GM12891 (cell line): ENCODE measurements around the gene IL22.

Experiments used
- DNase-seq: peaks from one replicate; pipeline ENCODE4 v3.0.0; 2011; ENCODE audit warnings: low spot score; ENCODE audit not compliant: insufficient read length
- FAIRE-seq: peaks from 2 replicates; lab custom pipeline; 2011; peaks lifted over from hg19 to GRCh38; lab: Jason Lieb, UNC
- PAX5 ChIP-seq: IDR thresholded peaks from 2 replicates; pipeline ENCODE4 v1.6.1; 2011; ENCODE audit warnings: low read length, moderate library complexity, mild to moderate bottlenecking; ENCODE audit not compliant: insufficient read depth, severe bottlenecking
- POLR2A ChIP-seq: IDR thresholded peaks from 2 replicates; pipeline ENCODE4 v1.6.1; 2011; ENCODE audit warnings: low read depth, low read length, control low read depth
- POLR2AphosphoS5 ChIP-seq: IDR thresholded peaks from 2 replicates; pipeline ENCODE4 v1.6.1; 2011; ENCODE audit warnings: low read depth, low read length, control low read depth
- POU2F2 ChIP-seq: IDR thresholded peaks from 2 replicates; pipeline ENCODE4 v1.6.1; 2011; ENCODE audit warnings: low read depth, mild to moderate bottlenecking, control low read depth, low read length, moderate library complexity
- SPI1 ChIP-seq: IDR thresholded peaks from 2 replicates; pipeline ENCODE4 v1.6.1; 2011; ENCODE audit warnings: low read depth, low read length, control low read depth
- TAF1 ChIP-seq: IDR thresholded peaks from 2 replicates; pipeline ENCODE4 v1.6.1; 2011; ENCODE audit warnings: low read depth, low read length, control low read depth

IL22 gene

DNA sequence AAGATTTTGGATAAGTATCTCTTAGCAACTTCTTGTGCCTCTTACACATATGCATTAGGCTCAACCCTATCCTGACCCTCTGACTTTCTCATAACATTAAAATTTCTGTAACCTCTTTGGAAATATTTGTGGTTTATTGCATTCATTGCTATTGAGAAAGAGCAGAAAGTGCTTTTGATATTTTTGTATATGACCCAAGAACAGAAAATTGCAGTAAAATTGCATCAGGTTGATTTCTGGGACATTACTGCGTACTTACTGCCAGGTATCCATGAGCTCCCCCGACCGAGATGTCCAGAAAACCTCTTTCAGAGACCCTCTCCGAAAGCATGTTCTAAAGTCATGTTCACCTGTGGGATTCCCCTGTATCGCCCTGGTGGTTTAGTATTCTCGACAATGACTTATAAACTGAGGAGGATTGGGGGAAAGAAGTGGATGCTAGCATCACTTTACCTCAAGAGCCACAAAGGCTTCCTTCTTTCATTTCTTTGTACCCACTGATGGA, 14.5 kb upstream of the IL22 start:
- FAIRE-seq (no peak), DNase-seq (no peak)
- TF ChIP-seq POLR2AphosphoS5 (no peak), SPI1 (no peak), POU2F2 (no peak), PAX5 (no peak), TAF1 (no peak), POLR2A (no peak)

DNA sequence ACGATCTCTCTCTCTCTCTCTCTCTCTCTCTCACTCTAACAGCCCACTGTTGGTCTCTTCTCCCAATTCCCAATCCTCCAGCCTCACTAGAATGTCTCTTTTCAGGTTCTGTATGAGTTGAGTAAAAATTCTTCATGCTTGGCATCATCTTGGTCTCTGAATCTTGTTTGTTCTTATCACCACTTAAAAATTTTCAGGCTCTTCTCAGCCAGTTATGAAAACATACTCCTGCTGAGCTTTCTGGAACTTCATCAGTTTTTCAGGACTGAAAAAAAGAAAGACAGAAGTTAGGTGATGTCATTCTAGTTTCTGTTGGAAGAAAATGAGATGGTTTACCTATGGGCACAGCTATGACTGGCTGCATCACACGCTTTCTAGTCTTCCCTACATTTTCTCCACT, 11.5 kb upstream of the IL22 start:
- no peak for FAIRE-seq
- TF ChIP-seq POU2F2 (no peak), TAF1 (no peak)
- DNase-seq: no peak

DNA sequence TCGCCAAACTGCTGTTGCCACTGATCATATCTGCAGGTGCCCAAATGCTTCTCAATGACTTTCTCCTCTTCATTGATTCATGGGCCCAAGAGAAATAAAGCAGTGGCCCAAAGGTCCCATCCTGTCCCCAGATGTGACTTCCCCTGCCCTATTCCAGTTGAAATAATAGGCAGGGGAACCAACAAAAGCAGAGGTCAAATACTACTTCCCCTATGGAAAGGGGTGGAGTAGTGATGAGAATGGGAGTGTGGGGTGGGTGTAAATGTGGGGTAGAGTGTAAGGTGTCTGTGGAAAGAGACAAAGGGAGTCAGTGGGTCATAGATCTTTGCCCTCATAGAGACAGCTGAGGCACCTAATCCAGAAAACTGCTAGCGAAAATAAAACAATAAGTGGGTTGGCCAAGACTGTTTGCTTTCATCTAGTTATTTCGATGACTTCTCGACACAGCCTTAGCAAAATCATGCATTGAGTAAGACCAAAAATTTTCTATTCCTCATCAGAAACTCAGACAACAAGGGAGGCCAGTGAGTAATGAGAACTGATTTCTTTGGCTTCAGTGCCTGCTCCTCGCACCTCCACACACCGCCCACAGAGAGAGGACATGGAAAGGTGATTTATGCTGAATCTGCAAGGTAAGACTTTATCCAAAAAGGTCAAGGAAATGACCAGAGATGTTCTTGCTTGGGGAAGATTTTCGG, 10.9 kb upstream of the IL22 start:
- no peak for DNase-seq

DNA sequence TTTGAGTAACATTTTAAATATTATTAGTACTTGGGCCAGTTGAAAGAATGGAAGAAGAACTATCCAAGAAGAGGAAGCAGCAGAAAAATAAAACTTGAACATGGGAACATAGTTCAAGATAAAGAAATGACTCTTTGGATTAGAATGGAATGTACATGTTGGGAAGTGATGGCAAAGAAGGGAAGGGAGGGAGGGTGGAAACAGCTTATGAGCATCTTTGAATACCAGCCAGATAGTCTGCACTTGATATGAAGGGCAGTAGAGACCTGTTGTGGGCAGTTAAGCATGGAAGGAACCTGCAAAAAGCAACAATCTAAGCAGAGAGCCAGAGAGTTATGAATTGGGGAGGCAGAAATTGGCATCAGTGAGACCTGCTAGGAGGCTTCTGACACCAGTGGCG, 10.0 kb upstream of the IL22 start:
- FAIRE-seq (no peak), DNase-seq (no peak)
- TF ChIP-seq SPI1 (no peak), PAX5 (no peak), TAF1 (no peak), POU2F2 (no peak), POLR2A (no peak), POLR2AphosphoS5 (no peak)

More for the DNA sequence above, 10.9 kb upstream of the IL22 start:
- no peak for FAIRE-seq
- TF ChIP-seq POLR2AphosphoS5: no peak
- TF ChIP-seq POU2F2: no peak
- no peak for TF ChIP-seq TAF1
- TF ChIP-seq POLR2A: no peak
- no peak for TF ChIP-seq PAX5
- TF ChIP-seq SPI1: no peak

DNA sequence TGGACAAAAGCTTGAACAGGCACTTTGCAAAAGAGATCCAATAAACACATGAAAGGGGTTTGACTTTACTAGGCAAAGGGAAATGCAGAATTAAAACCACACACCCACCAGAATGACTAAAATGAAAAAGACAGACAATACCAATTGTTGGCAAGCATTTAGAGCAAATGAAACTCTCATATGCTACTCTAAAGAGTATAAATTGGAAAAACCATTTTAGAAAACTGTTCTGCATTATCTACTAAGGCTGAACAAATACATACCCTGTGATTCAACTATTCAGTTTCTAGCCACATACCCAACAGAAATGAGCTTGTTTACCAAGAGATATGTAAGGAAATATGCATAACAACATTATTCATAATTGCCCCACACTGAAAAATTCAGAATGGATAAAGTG, 8.5 kb upstream of the IL22 start:
- FAIRE-seq: no peak
- TF ChIP-seq POU2F2 (no peak), TAF1 (no peak), SPI1 (no peak), PAX5 (no peak), POLR2A (no peak), POLR2AphosphoS5 (no peak)
- no peak for DNase-seq

DNA sequence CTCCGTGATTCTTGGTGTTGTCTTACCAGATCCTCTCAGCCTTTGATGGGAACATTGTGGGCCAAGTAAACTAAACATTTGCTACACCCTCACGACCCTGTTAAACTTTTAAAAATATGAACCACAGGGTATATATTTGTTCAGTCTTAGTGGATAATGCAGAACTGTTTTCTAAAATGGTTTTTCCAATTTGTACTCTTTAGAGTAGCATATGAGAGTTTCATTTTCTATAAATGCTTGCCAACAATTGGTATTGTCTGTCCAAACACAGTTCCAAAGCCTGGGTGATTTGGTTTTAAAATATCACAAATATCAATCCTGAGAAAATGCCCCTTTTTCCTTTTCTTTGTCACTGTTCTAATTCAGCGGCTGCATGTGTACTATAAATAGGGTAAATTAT, 6.7 kb upstream of the IL22 start:
- TF ChIP-seq POU2F2 (no peak), POLR2A (no peak), TAF1 (no peak), PAX5 (no peak), SPI1 (no peak), POLR2AphosphoS5 (no peak)
- FAIRE-seq (no peak), DNase-seq (no peak)

DNA sequence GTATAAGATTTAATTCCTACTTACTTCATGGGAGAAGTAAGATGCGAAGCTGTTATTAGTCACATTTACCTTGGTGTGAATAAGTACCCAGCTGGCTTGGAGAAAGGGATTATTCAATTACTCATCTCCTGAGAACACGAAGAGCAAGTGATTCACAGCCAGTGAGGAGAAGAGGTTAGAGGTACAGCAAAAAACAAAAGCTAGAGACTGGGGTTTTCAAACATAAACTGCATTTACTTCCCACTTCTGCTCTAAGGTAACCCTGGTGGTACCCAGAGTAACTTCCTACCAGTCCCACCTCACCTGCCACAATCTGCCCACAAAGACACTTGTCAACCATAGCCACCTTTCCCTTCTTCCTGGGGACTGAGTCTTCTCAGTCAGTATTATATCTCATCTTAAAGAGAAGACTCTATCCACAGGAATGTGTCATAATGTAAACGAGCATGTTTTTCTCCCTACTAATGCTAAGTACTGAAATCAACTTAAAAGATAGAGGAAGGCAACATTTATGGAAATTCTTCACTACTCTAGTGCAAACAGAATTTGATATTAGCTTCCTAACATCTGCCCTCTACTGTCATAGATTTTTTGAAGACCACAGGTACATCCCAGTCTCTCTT, 6.0 kb upstream of the IL22 start:
- peak; percentile 20 for FAIRE-seq
- TF ChIP-seq POLR2AphosphoS5 (no peak), SPI1 (0 out of 2 replicates have a peak, but pooled peaks have one; percentile 26), PAX5 (no peak)
- no peak for DNase-seq

DNA sequence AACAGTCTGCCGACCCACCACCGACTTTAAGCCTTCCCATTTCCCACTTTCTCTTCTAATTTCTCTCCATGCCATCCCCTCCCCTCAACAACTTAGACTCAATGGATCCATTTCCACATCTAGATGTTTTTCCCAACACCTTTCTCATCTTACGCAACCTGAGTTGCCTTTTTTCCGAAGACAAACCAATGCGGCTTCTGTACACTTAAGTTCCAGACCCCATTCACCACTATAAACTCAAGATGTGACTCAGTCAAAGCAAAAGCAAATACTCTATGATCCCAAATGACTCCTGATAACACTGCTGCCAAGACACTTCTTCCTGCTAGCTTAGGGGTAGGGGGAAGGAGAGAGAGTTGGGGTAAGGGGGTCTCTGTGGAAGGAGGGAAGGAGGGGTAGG, 1.3 kb downstream of the IL22 start:
- TF ChIP-seq PAX5 (no peak), POLR2A (no peak), POLR2AphosphoS5 (no peak), SPI1 (no peak), POU2F2 (no peak), TAF1 (no peak)
- DNase-seq: no peak
- no peak for FAIRE-seq

DNA sequence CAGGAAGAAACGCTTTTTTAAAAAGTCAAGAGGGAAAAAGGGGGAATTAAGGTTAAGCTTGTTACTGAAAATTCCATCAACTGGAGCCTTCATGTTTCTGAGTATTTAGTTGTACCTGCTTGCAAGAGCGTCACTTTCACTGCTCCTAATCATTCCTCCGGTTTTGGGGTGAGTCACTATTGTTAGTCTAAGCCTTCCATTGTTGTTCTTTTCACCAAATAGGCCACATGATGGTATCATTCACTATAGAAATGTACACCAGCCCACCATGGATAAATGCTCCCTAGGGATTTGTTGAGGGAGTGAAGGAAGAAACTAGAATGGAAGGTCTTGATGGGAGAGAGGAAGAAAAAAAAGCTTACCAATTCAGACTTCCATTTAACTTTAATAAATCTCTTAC, 3.0 kb downstream of the IL22 start:
- no peak for DNase-seq
- no peak for TF ChIP-seq PAX5
- TF ChIP-seq POU2F2: no peak
- no peak for TF ChIP-seq POLR2AphosphoS5
- FAIRE-seq: no peak

DNA sequence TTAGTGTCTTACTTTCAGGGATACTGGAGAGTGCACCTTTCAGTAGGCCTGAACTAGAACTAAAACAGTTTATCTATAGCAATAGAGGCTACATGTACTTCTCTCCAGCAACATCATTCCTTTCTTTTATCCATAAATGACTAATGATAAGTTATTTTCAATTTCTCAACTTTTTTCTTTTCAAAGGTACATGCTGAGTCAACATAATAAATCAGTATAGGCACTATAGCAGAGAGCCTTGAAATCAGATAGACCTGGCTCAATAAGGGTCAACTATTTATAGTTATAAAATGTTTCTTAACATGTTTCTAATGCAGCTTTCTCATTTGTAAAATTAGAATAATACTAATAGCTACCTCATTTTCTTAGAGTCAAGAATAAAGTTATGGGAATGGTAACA, 5.6 kb downstream of the IL22 start:
- DNase-seq: no peak
- FAIRE-seq: no peak
- TF ChIP-seq SPI1: no peak
- TF ChIP-seq POU2F2: no peak
- TF ChIP-seq POLR2A: no peak

DNA sequence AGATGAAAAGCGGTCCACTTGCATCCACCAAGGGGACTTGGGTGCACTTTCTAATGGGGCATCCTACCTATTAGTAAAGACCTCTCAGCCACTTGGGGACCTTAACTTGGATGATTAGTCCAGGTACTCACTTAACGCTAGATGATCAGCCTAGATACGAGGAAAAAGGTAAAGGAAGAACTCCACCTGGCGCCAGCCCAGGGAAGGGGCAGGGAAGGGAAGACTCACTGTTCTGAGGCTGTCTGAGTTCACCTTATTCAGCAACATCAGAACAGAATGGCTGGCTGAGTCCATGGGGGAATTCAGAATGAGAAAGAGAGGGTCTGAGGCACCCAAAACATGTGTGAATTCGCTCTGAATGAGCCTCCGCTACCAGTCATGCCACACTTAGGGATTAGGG, 7.1 kb downstream of the IL22 start:
- FAIRE-seq (no peak), DNase-seq (no peak)
- no peak for TF ChIP-seq SPI1
- no peak for TF ChIP-seq POLR2A
- TF ChIP-seq PAX5: no peak
- TF ChIP-seq POU2F2: no peak
- TF ChIP-seq TAF1: no peak
- TF ChIP-seq POLR2AphosphoS5: no peak
